ENCODE results near the gene WDFY3. TPM values are rescaled to one million over a fixed set of nuclear protein-coding genes. Genes with fewer than 3 reads are reported as not detected.

Gene WDFY3
- polyA plus RNA-seq, 2 of the 4 experiments (the other 2 are of a cell fraction), result 6.6 to 25.1 TPM

- Histone ChIP-seq H3K4me1 (no peaks in the 10 kb centered on the region; the same call in 2 of the 3 replicates), H3K9me3 (no peaks in the 10 kb centered on the region), H3K27ac (no peak overlapping the region), H3K4me3 (no peak overlapping the region), H3K4me2 (no peak overlapping the region)
- DNase-seq (ENCODE audit: low read depth in 1 of 2, low spot score in 1 of 2) (no peak), FAIRE-seq (no peak), ATAC-seq (no peak)
- no peak for TF ChIP-seq GATA3 (IDR thresholded peaks at IDR 0.05; ENCODE audit: borderline replicate concordance)
- TF ChIP-seq NFE2L2 (conservative IDR thresholded peaks at IDR 0.05; ENCODE audit: low read length), result no peak
- TF ChIP-seq, protein P1, sequence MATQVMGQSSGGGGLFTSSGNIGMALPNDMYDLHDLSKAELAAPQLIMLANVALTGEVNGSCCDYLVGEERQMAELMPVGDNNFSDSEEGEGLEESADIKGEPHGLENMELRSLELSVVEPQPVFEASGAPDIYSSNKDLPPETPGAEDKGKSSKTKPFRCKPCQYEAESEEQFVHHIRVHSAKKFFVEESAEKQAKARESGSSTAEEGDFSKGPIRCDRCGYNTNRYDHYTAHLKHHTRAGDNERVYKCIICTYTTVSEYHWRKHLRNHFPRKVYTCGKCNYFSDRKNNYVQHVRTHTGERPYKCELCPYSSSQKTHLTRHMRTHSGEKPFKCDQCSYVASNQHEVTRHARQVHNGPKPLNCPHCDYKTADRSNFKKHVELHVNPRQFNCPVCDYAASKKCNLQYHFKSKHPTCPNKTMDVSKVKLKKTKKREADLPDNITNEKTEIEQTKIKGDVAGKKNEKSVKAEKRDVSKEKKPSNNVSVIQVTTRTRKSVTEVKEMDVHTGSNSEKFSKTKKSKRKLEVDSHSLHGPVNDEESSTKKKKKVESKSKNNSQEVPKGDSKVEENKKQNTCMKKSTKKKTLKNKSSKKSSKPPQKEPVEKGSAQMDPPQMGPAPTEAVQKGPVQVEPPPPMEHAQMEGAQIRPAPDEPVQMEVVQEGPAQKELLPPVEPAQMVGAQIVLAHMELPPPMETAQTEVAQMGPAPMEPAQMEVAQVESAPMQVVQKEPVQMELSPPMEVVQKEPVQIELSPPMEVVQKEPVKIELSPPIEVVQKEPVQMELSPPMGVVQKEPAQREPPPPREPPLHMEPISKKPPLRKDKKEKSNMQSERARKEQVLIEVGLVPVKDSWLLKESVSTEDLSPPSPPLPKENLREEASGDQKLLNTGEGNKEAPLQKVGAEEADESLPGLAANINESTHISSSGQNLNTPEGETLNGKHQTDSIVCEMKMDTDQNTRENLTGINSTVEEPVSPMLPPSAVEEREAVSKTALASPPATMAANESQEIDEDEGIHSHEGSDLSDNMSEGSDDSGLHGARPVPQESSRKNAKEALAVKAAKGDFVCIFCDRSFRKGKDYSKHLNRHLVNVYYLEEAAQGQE (IDR thresholded peaks at IDR 0.05), result no peak
- TF ChIP-seq EHMT2 (IDR thresholded peaks at IDR 0.05; ENCODE audit: low read depth), result no peak
- no peak for TF ChIP-seq BHLHE40 (IDR thresholded peaks at IDR 0.05; ENCODE audit: low read depth, low read length)
- no peak for TF ChIP-seq FOSL2 (IDR thresholded peaks at IDR 0.05)
- TF ChIP-seq FOSL2 (CRISPR knock-in tag; IDR thresholded peaks at IDR 0.05), result no peak
- TF ChIP-seq MAX (IDR thresholded peaks at IDR 0.05), result no peak
- no peak for TF ChIP-seq ZFP36 (IDR thresholded peaks at IDR 0.05; ENCODE audit: borderline replicate concordance, partially characterized antibody)
- no peak for TF ChIP-seq TFCP2L1 (CRISPR knock-in tag; IDR thresholded peaks at IDR 0.05)
- no peak for TF ChIP-seq SREBF2 (IDR thresholded peaks at IDR 0.05)
- TF ChIP-seq, protein P2, sequence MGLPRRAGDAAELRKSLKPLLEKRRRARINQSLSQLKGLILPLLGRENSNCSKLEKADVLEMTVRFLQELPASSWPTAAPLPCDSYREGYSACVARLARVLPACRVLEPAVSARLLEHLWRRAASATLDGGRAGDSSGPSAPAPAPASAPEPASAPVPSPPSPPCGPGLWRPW (IDR thresholded peaks at IDR 0.05), result no peak
- no peak for TF ChIP-seq POLR2AphosphoS2 (conservative IDR thresholded peaks at IDR 0.05; ENCODE audit: low read length)
- no peak for TF ChIP-seq SMC3 (IDR thresholded peaks at IDR 0.05)
- no peak for TF ChIP-seq CHD4 (IDR thresholded peaks at IDR 0.05; ENCODE audit: borderline replicate concordance)
- no peak for TF ChIP-seq NR3C1 (IDR thresholded peaks at IDR 0.05)
- TF ChIP-seq CBX8 (IDR thresholded peaks at IDR 0.05), result no peak
- TF ChIP-seq, protein P3, sequence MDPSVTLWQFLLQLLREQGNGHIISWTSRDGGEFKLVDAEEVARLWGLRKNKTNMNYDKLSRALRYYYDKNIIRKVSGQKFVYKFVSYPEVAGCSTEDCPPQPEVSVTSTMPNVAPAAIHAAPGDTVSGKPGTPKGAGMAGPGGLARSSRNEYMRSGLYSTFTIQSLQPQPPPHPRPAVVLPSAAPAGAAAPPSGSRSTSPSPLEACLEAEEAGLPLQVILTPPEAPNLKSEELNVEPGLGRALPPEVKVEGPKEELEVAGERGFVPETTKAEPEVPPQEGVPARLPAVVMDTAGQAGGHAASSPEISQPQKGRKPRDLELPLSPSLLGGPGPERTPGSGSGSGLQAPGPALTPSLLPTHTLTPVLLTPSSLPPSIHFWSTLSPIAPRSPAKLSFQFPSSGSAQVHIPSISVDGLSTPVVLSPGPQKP (IDR thresholded peaks at IDR 0.05; ENCODE audit: low read depth, low read length), result no peak
- TF ChIP-seq MAZ (IDR thresholded peaks at IDR 0.05; ENCODE audit: borderline replicate concordance, low read depth, low read length), result no peak
- TF ChIP-seq PBX3 (IDR thresholded peaks at IDR 0.05), result no peak
- 88% methylated on average over 1 of the region's 1 CpG for WGBS (ENCODE audit: missing lambda C conversion rate)
- ChIA-PET POLR2A (no interaction called here), CTCF (no interaction called here)
These were observed 71.2 kb downstream of the WDFY3 start for GRCh38 chr4:84895283-84895682.

GRCh38 chr4:84894621-84895020, 71.9 kb downstream of the WDFY3 start:
- Histone ChIP-seq H3K4me1 (no peaks in the 10 kb centered on the region; the same call in 2 of the 3 replicates), H3K27ac (no peak overlapping the region), H3K4me3 (no peak overlapping the region), H3K4me2 (no peak overlapping the region), H3K9me3 (no peaks in the 10 kb centered on the region)
- ATAC-seq (no peak), FAIRE-seq (no peak), DNase-seq (ENCODE audit: low read depth in 1 of 2, low spot score in 1 of 2) (no peak)
- TF ChIP-seq, protein P4, sequence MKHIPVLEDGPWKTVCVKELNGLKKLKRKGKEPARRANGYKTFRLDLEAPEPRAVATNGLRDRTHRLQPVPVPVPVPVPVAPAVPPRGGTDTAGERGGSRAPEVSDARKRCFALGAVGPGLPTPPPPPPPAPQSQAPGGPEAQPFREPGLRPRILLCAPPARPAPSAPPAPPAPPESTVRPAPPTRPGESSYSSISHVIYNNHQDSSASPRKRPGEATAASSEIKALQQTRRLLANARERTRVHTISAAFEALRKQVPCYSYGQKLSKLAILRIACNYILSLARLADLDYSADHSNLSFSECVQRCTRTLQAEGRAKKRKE (CRISPR knock-in tag; IDR thresholded peaks at IDR 0.05; ENCODE audit: low read depth), result no peak
- TF ChIP-seq NPAS2 (CRISPR knock-in tag; IDR thresholded peaks at IDR 0.05; ENCODE audit: borderline replicate concordance) (no peak), FOSB (CRISPR knock-in tag; IDR thresholded peaks at IDR 0.05) (no peak), HDAC2 (IDR thresholded peaks at IDR 0.05) (no peak), EHMT2 (IDR thresholded peaks at IDR 0.05; ENCODE audit: low read depth) (no peak), CEBPB (IDR thresholded peaks at IDR 0.05) (no peak), JUN (IDR thresholded peaks at IDR 0.05) (no peak), CHD2 (IDR thresholded peaks at IDR 0.05; ENCODE audit: low read length, partially characterized antibody) (no peak), JUNB (IDR thresholded peaks at IDR 0.05) (no peak), EP300 (IDR thresholded peaks at IDR 0.05) (no peak)
- ChIA-PET POLR2A (no interaction called here), CTCF (no interaction called here)
- WGBS (ENCODE audit: missing lambda C conversion rate), result 97% methylated on average over 8 of the region's 10 CpGs
